Measurements from ENCODE around the gene ERC2. TPM values are rescaled to one million over a fixed set of nuclear protein-coding genes. Genes with fewer than 3 reads are reported as not detected.

Gene ERC2
- total and polyA plus RNA-seq, 7 donors = 0.52 to 5.7 (median 1.2) TPM; not detected in 2

- WGBS, 2 donors = 87 to 88% methylated on average over 4 of the region's 4 CpGs
- no peak for TF ChIP-seq POLR2A (IDR thresholded peaks at IDR 0.05)
- TF ChIP-seq POLR2AphosphoS5 (IDR thresholded peaks at IDR 0.05) = no peak
- no peak for TF ChIP-seq CTCF (IDR thresholded peaks at IDR 0.05)
- TF ChIP-seq EP300 (IDR thresholded peaks at IDR 0.05) = no peak
- H3K36me3 ChIP-seq = no peaks in the 10 kb centered on the region
- no peak overlapping the region for H3K4me3 ChIP-seq
- peaks cover 0 to 7% (median 3%) of the 10 kb centered on the region in 4 donors for H3K4me1 ChIP-seq
- H3K9me3 ChIP-seq = no peaks in the 10 kb centered on the region
- no peak for DNase-seq
- H3K27ac ChIP-seq = no peak overlapping the region
- no peaks in the 10 kb centered on the region for H3K27me3 ChIP-seq
- intact Hi-C loops (cut with DNase I) = loop anchor here (10.0 kb wide), 1 partner anchor 887 kb away; no protein-coding TSS in a partner anchor
These were observed 726.0 kb downstream of the ERC2 start for GRCh38 chr3:55742022-55742831.

GRCh38 chr3:55737186-55737585 lies 731.1 kb downstream of the ERC2 start:
- no peak overlapping the region for H3K27ac ChIP-seq
- intact Hi-C loops (cut with DNase I) = no loop called here
- H3K36me3 ChIP-seq = no peaks in the 10 kb centered on the region
- H3K27me3 ChIP-seq = no peaks in the 10 kb centered on the region
- peaks cover 0 to 13% (median 7%) of the 10 kb centered on the region in 4 donors for H3K4me1 ChIP-seq
- no peak for DNase-seq
- WGBS, 2 donors = 81 to 85% methylated on average over 5 of the region's 5 CpGs
- H3K9me3 ChIP-seq = no peaks in the 10 kb centered on the region
- TF ChIP-seq POLR2AphosphoS5 (IDR thresholded peaks at IDR 0.05) (peak in 1 of 4 donors; percentile 42), POLR2A (IDR thresholded peaks at IDR 0.05) (no peak), EP300 (IDR thresholded peaks at IDR 0.05) (no peak)
- H3K4me3 ChIP-seq = no peak overlapping the region

GRCh38 chr3:55735976-55736375 lies 732.3 kb downstream of the ERC2 start:
- intact Hi-C loops (cut with DNase I) = no loop called here

GRCh38 chr3:55731741-55732140 lies 736.5 kb downstream of the ERC2 start:
- H3K27ac ChIP-seq = no peak overlapping the region
- intact Hi-C loops (cut with DNase I) = no loop called here
- WGBS, 2 donors = 72 to 74% methylated on average over 3 of the region's 3 CpGs
- H3K27me3 ChIP-seq = no peaks in the 10 kb centered on the region
- H3K4me1 ChIP-seq = peaks cover 0 to under 1% (median 0%) of the 10 kb centered on the region in 4 donors
- H3K36me3 ChIP-seq = no peaks in the 10 kb centered on the region
- no peak for TF ChIP-seq EP300 (IDR thresholded peaks at IDR 0.05)
- TF ChIP-seq POLR2A (IDR thresholded peaks at IDR 0.05) = no peak
- TF ChIP-seq POLR2AphosphoS5 (IDR thresholded peaks at IDR 0.05) = no peak
- TF ChIP-seq CTCF (IDR thresholded peaks at IDR 0.05) = no peak
- H3K9me3 ChIP-seq = no peaks in the 10 kb centered on the region
- no peak for DNase-seq
- no peak overlapping the region for H3K4me3 ChIP-seq

More at GRCh38 chr3:55735976-55736375, 732.3 kb downstream of the ERC2 start:
- Histone ChIP-seq H3K27me3 (no peaks in the 10 kb centered on the region), H3K9me3 (no peaks in the 10 kb centered on the region), H3K27ac (no peak overlapping the region), H3K36me3 (no peaks in the 10 kb centered on the region), H3K4me1 (peaks cover 0 to 13% (median 7%) of the 10 kb centered on the region in 4 donors), H3K4me3 (no peak overlapping the region)
- no peak for DNase-seq
- WGBS, 2 donors = 79 to 84% methylated on average over 3 of the region's 3 CpGs
- TF ChIP-seq EP300 (IDR thresholded peaks at IDR 0.05) (no peak), POLR2A (IDR thresholded peaks at IDR 0.05) (no peak)

- H3K27ac ChIP-seq = no peak overlapping the region
- 81 to 84% methylated on average over 7 of the region's 7 CpGs for WGBS, 2 donors
- no peaks in the 10 kb centered on the region for H3K9me3 ChIP-seq
- no peak overlapping the region for H3K4me3 ChIP-seq
- H3K4me1 ChIP-seq = peaks cover 0 to 12% (median 3%) of the 10 kb centered on the region in 4 donors
- intact Hi-C loops (cut with DNase I) = no loop called here
- H3K27me3 ChIP-seq = no peaks in the 10 kb centered on the region
- H3K36me3 ChIP-seq = no peaks in the 10 kb centered on the region
- DNase-seq = no peak
- TF ChIP-seq POLR2A (IDR thresholded peaks at IDR 0.05) = no peak
- no peak for TF ChIP-seq POLR2AphosphoS5 (IDR thresholded peaks at IDR 0.05)
- no peak for TF ChIP-seq CTCF (IDR thresholded peaks at IDR 0.05)
- TF ChIP-seq EP300 (IDR thresholded peaks at IDR 0.05) = no peak
These were observed 738.7 kb downstream of the ERC2 start for GRCh38 chr3:55729546-55729945.
